A549 (cell line): ENCODE data around the gene LRIT2.

ENCODE experiments used
- CHD4 ChIP-seq: fragments of 200-600 bp; sonication (generic); IDR thresholded peaks from 2 replicates; pipeline ENCODE4 v1.6.1; 2016; ENCODE audit warnings: antibody characterized with exemption, mild to moderate bottlenecking, borderline replicate concordance
- FOSB ChIP-seq: fragments of 250-450 bp; sonication (Bioruptor Pico); IDR thresholded peaks from 2 replicates; pipeline ENCODE4 v1.5.0; 2020; ENCODE audit warnings: mild to moderate bottlenecking, moderate library complexity
- HDAC2 ChIP-seq: fragments of 200-600 bp; sonication (generic); IDR thresholded peaks from 2 replicates; pipeline ENCODE4 v1.6.1; 2016
- HOXB5 ChIP-seq: fragments of 250-450 bp; sonication (Bioruptor Pico); IDR thresholded peaks from 2 replicates; pipeline ENCODE4 v1.5.0; 2020; ENCODE audit warnings: mild to moderate bottlenecking, moderate library complexity
- JUN ChIP-seq, 2 experiments: fragments of >200 bp; sonication (Bioruptor Twin); formaldehyde crosslinking; IDR thresholded peaks; 2 replicates in 1 of 2; 3 replicates in 1 of 2; pipeline ENCODE4 v1.6.1; 2016 to 2017
- JUNB ChIP-seq: fragments of >200 bp; sonication (Bioruptor Twin); formaldehyde crosslinking; IDR thresholded peaks from 2 replicates; pipeline ENCODE4 v1.6.1; 2016
- KDM1A ChIP-seq: fragments of 200-600 bp; sonication (generic); IDR thresholded peaks from 2 replicates; pipeline ENCODE4 v1.6.1; 2016; ENCODE audit warnings: low read depth, mild to moderate bottlenecking
- POLR2A ChIP-seq: IDR thresholded peaks from 2 replicates; pipeline ENCODE4 v1.6.1; 2012; ENCODE audit warnings: mild to moderate bottlenecking, low read length
- TF ChIP-seq, protein P1 (sequence below): fragments of 150-350 bp; IDR thresholded peaks from 2 replicates; pipeline ENCODE4 v1.6.1; 2014; ENCODE audit warnings: low read depth, mild to moderate bottlenecking, low read length
- TF ChIP-seq, protein P2 (sequence below): fragments of >200 bp; sonication (Bioruptor Twin); formaldehyde crosslinking; IDR thresholded peaks from 3 replicates; pipeline ENCODE4 v1.5.1; 2016
- TF ChIP-seq, protein P3 (sequence below): IDR thresholded peaks from 2 replicates; pipeline ENCODE4 v1.6.1; 2012
- TF ChIP-seq, protein P4 (sequence below): fragments of 200-600 bp; sonication (generic); IDR thresholded peaks from 2 replicates; pipeline ENCODE4 v1.6.1; 2016; ENCODE audit warnings: antibody characterized with exemption, mild to moderate bottlenecking, moderate library complexity
- TF ChIP-seq, protein P5 (sequence below): fragments of 250-450 bp; sonication (Bioruptor Pico); IDR thresholded peaks from 2 replicates; pipeline ENCODE4 v1.5.0; 2021; ENCODE audit warnings: mild to moderate bottlenecking, moderate library complexity, borderline replicate concordance

DNA sequence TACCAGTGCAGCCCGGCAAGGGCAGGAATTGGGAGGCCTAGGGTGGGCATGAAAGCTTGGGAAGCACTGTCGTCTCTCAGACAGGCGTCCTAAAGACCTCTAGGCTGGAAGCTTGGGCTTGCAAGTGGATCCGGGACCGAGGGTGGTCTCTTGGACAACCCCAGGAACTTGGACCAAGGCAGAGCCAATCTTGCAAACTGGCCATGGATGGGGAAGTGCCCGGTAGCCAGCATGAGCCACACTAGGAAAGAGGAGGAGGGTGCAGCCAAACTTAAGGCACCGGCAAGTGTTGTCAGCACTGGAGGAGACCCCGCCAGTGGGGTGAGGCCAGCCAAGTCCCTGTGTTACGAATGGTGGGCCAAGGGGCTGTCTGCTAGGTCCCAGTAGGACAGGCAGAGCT lies 8.5 kb downstream of the LRIT2 start:
- TF ChIP-seq KDM1A (no peak), HDAC2 (no peak), CHD4 (no peak), FOSB (CRISPR knock-in tag) (no peak), JUNB (no peak), POLR2A (no peak), HOXB5 (CRISPR knock-in tag) (no peak), JUN (IDR thresholded peaks at IDR 0.05) (no peak)
- TF ChIP-seq, protein P1, sequence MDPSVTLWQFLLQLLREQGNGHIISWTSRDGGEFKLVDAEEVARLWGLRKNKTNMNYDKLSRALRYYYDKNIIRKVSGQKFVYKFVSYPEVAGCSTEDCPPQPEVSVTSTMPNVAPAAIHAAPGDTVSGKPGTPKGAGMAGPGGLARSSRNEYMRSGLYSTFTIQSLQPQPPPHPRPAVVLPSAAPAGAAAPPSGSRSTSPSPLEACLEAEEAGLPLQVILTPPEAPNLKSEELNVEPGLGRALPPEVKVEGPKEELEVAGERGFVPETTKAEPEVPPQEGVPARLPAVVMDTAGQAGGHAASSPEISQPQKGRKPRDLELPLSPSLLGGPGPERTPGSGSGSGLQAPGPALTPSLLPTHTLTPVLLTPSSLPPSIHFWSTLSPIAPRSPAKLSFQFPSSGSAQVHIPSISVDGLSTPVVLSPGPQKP, result no peak
- TF ChIP-seq, protein P2, sequence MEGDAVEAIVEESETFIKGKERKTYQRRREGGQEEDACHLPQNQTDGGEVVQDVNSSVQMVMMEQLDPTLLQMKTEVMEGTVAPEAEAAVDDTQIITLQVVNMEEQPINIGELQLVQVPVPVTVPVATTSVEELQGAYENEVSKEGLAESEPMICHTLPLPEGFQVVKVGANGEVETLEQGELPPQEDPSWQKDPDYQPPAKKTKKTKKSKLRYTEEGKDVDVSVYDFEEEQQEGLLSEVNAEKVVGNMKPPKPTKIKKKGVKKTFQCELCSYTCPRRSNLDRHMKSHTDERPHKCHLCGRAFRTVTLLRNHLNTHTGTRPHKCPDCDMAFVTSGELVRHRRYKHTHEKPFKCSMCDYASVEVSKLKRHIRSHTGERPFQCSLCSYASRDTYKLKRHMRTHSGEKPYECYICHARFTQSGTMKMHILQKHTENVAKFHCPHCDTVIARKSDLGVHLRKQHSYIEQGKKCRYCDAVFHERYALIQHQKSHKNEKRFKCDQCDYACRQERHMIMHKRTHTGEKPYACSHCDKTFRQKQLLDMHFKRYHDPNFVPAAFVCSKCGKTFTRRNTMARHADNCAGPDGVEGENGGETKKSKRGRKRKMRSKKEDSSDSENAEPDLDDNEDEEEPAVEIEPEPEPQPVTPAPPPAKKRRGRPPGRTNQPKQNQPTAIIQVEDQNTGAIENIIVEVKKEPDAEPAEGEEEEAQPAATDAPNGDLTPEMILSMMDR, result no peak
- TF ChIP-seq, protein P3, sequence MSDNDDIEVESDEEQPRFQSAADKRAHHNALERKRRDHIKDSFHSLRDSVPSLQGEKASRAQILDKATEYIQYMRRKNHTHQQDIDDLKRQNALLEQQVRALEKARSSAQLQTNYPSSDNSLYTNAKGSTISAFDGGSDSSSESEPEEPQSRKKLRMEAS, result no peak
- TF ChIP-seq, protein P4, sequence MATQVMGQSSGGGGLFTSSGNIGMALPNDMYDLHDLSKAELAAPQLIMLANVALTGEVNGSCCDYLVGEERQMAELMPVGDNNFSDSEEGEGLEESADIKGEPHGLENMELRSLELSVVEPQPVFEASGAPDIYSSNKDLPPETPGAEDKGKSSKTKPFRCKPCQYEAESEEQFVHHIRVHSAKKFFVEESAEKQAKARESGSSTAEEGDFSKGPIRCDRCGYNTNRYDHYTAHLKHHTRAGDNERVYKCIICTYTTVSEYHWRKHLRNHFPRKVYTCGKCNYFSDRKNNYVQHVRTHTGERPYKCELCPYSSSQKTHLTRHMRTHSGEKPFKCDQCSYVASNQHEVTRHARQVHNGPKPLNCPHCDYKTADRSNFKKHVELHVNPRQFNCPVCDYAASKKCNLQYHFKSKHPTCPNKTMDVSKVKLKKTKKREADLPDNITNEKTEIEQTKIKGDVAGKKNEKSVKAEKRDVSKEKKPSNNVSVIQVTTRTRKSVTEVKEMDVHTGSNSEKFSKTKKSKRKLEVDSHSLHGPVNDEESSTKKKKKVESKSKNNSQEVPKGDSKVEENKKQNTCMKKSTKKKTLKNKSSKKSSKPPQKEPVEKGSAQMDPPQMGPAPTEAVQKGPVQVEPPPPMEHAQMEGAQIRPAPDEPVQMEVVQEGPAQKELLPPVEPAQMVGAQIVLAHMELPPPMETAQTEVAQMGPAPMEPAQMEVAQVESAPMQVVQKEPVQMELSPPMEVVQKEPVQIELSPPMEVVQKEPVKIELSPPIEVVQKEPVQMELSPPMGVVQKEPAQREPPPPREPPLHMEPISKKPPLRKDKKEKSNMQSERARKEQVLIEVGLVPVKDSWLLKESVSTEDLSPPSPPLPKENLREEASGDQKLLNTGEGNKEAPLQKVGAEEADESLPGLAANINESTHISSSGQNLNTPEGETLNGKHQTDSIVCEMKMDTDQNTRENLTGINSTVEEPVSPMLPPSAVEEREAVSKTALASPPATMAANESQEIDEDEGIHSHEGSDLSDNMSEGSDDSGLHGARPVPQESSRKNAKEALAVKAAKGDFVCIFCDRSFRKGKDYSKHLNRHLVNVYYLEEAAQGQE, result no peak
- TF ChIP-seq, protein P5, sequence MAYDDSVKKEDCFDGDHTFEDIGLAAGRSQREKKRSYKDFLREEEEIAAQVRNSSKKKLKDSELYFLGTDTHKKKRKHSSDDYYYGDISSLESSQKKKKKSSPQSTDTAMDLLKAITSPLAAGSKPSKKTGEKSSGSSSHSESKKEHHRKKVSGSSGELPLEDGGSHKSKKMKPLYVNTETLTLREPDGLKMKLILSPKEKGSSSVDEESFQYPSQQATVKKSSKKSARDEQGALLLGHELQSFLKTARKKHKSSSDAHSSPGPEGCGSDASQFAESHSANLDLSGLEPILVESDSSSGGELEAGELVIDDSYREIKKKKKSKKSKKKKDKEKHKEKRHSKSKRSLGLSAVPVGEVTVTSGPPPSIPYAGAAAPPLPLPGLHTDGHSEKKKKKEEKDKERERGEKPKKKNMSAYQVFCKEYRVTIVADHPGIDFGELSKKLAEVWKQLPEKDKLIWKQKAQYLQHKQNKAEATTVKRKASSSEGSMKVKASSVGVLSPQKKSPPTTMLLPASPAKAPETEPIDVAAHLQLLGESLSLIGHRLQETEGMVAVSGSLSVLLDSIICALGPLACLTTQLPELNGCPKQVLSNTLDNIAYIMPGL (CRISPR knock-in tag), result no peak
